GM13976 (cell line): ENCODE data around the gene CCDC192.

ENCODE experiments used
- DNase-seq: peaks from one replicate; pipeline ENCODE4 v3.0.0; 2012; ENCODE audit warnings: low spot score
- CTCF ChIP-seq: IDR thresholded peaks from 2 replicates; pipeline ENCODE4 v1.5.1; 2012; ENCODE audit warnings: borderline replicate concordance, mild to moderate bottlenecking; ENCODE audit not compliant: insufficient read depth; ENCODE audit errors: extremely low read depth, missing control alignments, control extremely low read depth
- in situ Hi-C: fragments of 300-500 bp; cut with MboI; formaldehyde crosslinking; loops from one replicate; pipeline ENCODE4 v1.12.0; 2022; ENCODE audit warnings: low sequenced_read_pairs, mixed read lengths, inconsistent platforms; ENCODE audit not compliant: unreplicated experiment

The CCDC192 gene

DNA sequence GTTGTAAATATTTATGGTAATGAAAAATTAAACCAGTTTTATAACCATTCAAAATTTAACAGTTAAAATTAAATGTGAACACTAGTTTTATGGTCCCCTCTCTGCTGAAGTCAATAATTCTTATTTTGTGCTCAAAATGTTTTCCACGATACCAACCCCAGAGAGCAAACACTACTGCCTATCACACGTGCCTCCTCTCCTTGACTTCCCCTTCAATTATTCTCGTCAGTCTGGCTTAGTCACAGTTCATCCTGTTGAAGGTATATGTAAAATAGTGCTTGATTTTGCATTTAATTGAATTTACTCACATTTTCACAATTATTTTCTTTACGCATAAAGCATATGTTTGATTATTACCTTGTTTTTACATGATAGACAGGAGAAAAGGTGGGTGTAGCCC, 148.8 kb downstream of the CCDC192 start:
- no peak for TF ChIP-seq CTCF
- DNase-seq, result no peak
- in situ Hi-C loops, result no loop called here

DNA sequence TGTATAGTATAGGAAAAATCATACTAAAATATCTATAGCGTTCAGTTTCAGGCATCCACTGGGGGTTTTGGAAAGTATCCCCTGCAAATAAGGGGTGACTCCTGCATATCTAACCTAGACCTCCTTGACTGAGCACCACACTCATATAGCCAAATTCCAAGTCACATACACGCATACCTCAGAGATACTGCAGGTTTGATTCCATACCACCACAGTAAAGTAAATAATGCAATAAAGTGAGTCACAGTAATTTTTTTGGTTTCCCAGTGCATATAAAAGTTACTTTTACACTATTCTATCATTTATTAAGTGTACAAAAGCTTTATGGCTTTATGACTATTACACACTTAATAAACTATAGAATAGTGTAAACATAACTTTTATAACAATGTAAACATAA, 151.3 kb downstream of the CCDC192 start:
- no peak for DNase-seq
- in situ Hi-C loops, result no loop called here
- TF ChIP-seq CTCF, result no peak

DNA sequence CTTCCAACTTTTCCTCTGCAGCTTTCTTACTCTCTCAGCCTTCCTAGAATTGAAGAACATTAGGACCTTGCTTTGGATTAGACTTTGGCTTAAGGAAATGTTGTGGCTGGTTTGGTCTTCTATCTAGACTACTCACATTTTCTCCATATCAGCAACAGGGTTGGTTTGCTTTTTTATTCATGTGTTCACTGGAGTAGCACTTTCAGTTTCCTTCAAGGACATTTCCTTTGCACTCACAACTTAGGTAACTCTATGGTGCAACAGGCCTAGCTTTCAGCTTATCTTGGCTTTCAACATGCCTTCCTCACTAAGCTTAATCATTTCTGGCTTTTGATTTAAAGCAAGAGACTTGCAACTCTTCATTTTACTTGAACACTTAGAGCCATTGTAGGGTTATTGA, 153.1 kb downstream of the CCDC192 start:
- TF ChIP-seq CTCF, result no peak
- in situ Hi-C loops, result no loop called here
- no peak for DNase-seq

- in situ Hi-C loops, result no loop called here
- TF ChIP-seq CTCF, result no peak
- no peak for DNase-seq
Measured at GRCh38 chr5:127858116-127858784, 155.1 kb downstream of the CCDC192 start.

DNA sequence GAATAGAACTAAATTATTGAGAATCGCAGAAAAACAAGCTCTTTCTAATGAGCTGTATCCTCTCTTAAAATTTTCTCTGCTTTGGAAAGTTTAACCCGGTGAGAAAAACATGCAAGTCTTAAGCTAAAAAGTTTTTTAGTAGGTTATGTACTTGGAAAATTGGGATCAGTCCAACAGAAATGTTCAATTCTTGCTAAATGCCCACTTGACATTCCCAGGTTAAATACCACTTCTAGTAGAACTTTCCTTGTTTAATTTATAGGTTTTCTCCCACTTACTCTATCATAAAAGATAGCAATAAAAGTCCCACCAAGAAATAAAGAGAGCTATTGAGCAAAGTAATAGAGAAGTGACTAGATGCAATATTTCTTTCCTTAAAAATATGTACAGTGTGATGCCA, 157.1 kb downstream of the CCDC192 start:
- in situ Hi-C loops, result no loop called here
- no peak for TF ChIP-seq CTCF

DNA sequence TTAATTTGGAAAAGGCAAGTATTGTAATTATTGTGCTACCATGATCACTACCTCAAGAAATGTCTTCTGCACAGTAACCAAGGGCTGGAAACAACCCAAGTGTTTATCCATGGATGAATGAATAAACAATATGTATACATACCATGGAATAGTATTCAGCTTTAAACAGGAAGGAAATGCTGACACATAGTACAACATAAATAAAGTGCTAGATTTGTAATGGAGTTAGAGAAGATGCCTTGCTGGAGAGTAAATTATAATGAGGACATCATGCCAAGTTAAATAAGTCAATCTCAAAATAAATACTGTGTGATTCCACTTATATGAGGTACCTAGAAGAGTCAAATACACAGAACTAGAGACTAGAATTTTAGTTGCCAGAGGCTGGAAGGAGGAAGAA, 160.0 kb downstream of the CCDC192 start:
- no peak for TF ChIP-seq CTCF

More for the DNA sequence above, 157.1 kb downstream of the CCDC192 start:
- DNase-seq, result no peak

More for the DNA sequence above, 160.0 kb downstream of the CCDC192 start:
- in situ Hi-C loops, result no loop called here
- no peak for DNase-seq
